Activated CD4-positive, alpha-beta T cell treated with anti-CD3 and anti-CD28 coated beads, Interleukin-2, Interleukin-6, amounts not matched to agents 100 ng/mL and 50 ng/mL, durations not matched to agents 16 hours and 8 hours (primary cell): ENCODE results near the gene R3HDM1.

ENCODE experiments used
- DNase-seq: peaks from one replicate; pipeline ENCODE4 v3.0.0-alpha.2; 2020

The R3HDM1 gene

DNA sequence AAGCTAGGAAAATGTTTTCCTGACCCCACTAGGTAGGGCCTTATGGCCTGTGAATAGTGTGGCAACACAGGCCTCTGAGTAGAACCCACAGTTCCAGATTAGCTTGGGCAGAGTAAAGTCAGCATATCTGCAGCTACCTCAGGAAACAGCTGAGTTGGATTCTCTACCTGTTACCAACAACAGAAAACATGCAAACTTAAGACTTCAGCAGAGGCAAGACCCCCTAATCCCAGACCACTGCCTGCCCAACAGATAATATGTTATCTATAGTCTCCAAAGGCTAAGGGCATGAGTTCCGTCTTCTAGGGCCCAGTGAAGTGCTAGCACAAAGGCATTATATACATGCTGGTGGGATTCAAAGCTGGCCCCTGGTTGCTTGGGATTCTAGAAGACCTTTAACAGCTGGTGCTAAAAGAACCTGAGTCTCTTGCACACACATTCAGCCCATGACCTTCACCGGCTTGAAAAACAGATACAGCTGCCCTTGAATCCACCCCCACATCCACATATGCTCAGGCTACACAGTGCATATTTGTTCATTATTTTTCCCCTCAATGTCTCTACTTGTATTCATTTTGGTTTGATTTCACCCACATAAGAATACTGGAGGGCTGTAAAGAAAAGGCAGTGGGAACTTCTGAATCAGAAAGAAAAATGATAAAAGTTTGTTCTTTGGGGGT is 196.9 kb downstream of the R3HDM1 start:
- no peak for DNase-seq

DNA sequence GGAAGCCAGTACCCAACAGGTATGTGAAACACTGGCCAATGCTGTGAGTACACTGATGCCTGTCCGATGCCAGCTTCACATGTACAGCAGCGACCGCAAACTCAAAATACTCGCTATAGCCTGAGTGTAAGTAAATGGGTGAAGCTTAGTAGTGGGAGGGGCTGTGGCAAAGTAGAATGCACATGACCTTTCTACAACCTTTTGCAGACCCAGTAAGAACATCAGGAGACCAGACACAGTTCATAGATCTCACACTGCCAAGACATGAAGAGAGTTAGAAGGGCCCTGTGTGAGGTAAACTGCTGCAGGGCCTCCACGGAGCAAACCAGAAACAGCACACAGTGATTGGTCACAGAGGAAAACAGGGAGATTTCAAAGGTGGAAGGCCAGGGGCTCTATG is 201.3 kb downstream of the R3HDM1 start:
- no peak for DNase-seq

DNA sequence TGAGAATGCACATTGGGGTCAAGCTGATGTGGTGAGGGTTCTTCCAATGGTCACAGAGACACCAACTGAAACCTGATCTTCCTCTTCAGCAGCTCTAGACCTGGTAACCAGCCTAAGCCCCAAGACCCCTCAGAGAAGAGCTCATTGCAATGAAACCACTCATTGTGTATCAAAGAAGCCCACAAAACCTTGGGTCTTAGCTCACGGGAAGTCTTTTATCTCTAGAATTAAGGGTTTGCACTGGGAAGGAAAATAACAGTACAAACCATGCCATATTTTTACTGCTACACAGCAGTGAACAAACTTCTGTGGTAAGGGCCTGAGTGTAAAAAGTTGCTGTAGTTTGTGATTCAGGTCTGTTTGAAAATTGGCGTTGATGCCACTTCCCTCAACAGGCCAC is 201.8 kb downstream of the R3HDM1 start:
- DNase-seq, result no peak

DNA sequence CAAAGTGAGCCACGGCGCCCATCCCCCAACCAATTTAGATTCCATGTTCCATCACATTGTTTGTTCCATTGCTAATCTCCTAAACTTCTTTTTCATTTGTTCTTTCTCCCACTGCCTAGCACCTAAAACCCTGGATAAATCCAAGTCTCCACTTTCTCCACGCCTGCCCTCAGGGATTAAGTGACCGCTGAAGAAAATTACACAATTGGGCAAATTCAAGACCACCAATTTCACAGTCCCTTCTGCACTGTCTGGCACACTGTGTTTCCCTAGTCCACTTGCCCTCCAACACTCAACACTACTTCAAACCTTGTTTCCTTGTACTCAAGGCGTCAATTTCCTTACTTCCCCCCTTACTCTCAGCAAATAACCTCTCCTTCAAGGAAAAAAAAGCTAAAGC is 205.3 kb downstream of the R3HDM1 start:
- DNase-seq, result no peak

DNA sequence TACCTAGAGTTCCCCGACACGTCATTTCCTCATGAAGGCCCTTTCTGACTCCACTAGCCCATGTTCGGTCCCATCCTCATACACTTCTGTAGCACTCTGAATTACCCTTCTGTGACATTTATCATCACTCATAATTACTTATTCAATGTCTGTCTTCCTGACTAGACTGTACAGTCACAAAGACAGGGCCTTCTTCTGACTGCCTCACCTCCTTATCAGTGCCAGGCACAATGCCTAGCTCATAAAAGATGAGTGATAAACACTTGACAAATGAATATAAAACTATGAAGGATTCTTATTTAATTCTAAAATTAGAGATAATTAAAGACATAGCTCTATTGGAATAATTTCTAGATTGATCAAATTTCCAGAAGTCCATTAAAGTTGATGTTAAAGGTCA is 208.9 kb downstream of the R3HDM1 start:
- DNase-seq, result no peak

DNA sequence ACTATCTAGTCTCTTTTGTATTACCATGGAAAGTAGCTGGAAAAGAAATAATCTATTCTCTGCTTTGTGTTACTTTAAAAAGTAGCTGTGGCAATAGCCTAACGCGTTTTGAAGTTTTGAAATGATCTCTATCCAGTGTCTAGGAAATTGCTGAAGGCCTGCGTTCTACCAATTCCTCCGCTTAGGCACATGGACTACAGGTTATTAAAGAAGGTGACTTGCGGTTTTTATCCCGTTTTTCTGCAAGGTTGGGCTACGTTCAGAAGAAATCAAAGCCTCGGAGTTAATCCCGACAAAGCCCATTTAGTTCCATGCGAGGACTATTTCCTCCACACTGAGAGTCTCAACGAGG is 209.7 kb downstream of the R3HDM1 start:
- DNase-seq, result no peak

DNA sequence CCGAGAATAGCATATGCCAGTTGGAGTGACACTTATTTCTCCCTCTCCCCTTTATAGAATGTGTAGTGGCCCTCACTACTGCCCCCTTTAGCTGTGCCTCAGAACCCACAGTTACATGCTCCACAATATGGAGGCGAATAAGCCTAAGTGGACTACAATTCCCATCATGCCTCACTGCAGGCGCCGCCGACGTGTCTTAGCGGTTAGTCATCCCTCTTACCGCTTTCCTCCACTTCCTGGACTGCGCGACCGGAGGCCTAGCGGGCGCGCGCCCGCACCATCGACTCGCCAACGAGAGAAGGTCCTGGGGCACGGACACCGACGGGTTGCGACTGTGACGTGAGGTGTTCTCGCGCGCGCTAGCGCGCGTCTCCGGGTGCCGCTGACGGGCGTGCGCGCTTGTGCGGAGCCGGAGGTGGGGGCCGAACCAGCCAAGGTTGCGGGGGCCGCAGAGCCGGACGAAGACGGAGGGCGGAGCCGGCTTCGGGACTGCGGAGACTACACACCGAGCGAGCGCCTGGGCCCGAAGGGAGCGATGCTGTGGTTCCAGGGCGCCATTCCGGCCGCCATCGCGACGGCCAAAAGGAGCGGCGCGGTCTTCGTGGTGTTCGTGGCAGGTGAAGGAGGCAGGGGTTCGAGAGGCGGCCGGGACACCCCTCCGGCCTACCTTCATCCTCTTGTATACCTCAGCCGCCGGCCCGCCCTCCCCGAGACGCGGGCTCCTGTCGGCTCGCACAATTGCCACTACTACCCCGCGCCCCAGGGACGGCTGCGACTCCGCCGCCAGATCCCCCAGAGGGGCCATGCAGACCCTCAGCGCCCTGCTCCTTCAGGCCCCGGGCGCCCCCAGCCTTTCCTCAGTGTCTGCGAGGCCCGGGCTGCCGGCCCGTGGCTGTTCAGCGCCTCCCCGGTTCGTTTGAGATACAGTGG is 210.4 kb downstream of the R3HDM1 start, which contains the start of gene UBXN4:
Gene UBXN4 (plus strand): TSS at position 461 of the 930 bp plus-strand sequence. CDS start 75 bp downstream, at position 536.
- peak; percentile 99 for DNase-seq

DNA sequence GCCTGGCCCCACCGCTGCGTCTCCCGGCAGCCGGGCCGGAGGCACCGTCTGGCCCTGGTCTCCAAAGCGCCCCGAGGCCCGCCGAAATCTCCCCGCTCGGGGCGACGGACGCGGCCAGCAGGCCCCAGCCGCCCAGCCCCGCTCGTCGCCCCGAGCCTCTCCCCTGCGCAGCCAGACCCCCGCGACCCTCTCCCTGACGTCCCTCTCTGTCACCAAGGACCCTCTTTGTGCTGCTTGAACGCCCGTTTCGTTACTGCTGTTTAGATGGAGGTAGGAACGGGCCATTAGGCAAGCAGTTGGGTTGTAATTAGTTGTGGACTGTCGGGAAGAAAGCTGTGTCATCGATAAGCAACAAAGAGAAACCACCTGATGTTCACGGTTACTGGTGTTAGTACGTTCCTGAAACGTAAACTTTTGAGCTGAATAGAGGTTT is 211.1 kb downstream of the R3HDM1 start:
- DNase-seq, result peak; percentile 60

DNA sequence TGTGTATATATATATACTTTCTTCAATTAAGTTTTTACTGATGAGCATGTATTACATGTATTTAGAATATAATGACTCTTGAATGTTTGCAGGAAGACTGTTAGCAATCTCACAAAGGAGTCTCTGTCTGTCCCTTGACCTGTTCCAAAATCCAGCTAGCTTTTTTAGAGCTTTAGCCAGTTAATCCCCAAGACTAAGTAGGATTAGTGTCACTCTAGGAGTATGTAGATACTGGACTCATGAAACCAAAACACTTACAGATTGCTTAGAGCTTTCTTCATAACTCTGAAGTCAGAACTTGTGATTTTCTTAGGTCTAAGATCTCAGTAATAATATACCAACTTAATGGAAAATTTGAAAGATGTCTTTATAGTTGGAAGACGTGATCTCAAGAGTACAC is 212.6 kb downstream of the R3HDM1 start:
- DNase-seq, result no peak

DNA sequence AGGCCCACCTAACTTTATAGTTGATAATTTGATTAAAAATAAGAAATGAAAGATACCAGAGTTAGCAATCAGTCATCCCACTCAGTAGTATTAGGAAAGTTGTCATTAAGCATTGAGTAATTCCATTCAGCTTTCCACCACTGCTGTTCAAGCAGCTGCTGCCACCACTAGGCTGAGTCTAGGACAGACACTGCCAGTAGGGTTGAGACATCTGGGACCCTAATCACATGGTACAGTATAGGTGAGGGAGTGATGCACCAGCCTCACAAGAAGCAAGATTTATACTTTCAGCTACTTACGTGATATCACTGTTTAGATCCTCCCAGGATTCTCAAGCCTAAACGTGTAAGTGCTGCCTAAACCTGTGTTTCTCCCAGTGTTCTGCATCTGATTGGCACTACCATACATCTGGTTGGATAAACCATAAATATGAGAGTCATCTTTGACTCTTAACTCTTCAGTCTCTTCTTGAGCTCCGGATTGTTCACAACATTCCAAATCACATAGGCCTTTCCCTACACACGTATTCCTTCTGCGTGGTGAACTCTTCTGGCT is 213.6 kb downstream of the R3HDM1 start:
- DNase-seq, result peak; percentile 54

DNA sequence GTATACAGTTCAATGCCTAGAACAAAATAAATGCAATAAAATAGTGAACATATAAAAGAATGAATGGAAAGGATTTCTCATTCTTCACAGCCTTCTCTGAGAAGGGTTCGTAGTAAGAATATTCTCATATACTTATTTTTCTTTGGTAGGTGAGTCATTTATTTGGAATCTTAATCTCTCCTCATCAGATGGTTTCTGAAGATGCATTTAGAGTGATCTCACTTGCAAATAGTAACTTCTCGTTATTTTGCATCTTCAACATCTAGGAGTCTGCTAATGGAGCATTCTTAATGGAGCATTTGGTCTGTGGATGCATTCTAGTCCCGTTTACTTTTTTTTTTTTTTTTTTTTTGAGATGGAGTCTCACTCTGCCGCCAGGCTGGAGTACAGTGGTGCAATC is 214.3 kb downstream of the R3HDM1 start:
- DNase-seq, result no peak

DNA sequence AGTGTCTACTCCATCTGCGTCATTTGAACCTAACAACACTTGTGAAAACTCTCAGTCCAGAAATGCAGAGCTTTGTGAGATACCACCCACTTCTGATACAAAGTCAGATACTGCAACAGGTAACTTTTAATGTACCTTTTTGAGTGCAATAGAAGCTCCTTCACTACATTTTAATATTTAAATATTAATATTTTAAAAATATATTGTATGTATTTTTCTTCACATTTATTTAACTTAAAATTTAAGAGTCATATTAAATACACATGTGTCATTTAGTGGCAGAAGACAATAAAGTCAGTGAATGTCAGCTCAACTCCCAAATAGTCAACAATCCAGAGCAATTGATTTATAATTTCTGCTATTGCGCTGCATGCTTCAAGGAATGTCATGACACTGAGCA is 224.3 kb downstream of the R3HDM1 start:
- DNase-seq, result no peak

DNA sequence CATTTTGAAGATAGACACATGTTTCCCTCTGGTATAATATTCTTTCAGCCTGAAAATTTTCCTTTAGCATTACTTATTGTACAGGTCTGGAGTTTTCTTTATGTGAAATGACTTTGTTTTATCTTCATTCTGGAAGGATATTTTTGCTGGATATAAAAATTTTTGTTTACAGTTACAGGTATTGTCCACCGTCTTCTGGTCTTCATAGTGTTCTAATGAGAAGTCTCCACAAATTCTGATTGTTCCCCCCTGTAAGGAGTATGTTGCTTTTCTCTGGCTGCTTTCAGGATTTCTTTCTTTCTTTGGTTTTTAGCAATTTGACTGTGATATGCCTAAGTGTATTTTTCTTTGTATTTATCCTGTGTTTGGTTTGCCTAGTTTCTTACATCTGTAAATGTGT is 225.4 kb downstream of the R3HDM1 start:
- no peak for DNase-seq

DNA sequence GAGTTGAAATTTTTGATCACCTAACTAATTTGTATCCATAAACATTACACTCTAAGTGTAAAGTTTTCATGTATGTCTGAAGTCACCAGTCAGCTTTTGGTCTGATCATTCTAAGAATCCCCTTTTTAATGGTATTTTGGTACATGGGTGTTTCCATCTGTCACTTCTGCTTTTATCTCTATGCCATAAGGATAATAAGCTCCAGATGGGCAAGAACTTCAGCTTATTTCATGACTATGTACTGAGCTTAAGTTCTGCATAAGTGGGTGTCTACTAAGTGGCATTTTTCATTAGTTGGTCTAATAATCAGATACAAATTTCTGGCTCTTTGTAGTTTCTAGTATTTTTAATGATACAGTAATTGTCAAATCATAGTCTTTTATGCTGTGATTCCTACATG is 230.7 kb downstream of the R3HDM1 start:
- no peak for DNase-seq

DNA sequence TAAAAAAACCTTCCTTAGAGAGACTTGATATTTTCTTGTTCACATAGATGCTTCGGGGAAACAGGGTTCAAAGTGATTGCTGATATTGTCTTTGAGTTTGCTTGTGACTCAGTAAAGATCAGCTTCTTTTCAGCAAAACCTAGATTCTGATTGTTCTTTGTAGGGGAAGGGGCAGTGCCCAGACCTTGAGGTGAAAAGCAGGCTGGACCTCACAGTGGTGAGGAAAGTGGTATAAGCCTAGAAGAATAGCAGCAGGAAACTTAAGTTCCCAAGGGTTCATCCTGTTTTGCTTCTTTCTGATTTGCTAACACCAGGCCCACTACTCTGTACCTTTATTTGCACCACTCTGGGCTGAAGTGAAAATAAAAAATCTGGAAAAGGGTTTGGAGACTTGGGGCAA is 231.2 kb downstream of the R3HDM1 start:
- DNase-seq, result no peak

DNA sequence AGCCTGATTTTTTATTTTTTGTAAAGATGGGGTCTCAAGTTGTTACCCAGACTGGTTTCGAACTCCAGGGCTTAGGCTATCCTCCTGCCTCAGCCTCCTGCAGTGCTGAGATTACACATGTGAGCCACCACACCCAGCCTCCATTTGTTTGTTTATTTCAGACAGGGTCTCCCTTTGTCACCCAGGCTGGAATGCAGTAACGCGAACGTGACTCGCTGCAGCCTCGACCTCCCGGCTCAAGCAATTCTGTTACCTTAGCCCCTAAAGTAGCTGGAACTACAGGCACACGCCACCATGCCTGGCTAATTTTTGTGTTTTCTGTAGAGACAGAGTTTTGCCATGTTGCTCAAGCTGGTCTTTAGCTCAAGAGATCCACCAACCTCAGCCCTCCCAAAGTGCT is 237.6 kb downstream of the R3HDM1 start:
- no peak for DNase-seq

DNA sequence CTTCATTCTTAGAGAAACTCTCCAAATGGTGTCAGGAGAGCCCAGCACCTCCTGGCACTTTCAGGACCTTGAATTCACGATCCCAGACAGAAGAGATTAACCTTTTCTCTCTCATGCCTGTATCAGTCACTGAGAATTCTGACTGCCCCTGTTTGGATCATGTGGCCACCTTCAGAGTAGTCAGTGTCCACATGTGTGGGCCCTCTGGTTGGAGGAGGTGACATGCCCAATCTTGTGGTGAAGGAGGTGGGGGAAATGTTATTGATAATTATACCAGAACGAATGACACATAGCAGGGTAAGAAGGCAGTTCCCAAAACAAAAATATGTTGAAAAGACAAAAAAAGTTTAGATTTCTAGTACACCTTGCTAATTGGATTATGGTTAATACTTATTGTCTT is 242.0 kb downstream of the R3HDM1 start:
- no peak for DNase-seq

DNA sequence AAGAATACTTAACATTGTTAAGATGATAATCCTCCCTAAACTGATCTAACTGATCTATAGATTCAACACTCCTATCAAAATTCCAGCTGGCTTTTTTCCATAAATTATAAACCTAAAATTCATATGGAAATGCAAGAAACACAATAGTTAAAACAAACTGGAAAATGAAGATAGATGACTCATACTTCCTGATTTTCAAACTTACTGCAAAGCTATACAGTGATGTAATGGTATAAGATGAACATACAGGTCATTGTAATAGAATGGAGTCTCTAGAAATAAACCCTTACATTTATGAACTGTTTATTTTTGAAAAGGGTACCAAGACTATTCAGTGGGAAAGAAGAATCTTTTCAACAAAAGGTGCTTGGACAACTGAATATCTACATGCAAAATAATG is 242.6 kb downstream of the R3HDM1 start:
- DNase-seq, result no peak
